Cardiac fibroblast (primary cell): ENCODE measurements around the gene FARS2.

ENCODE experiments used
- DNase-seq, 2 donors: peaks; one replicate each; pipeline versions ENCODE4 v3.0.0 to v3.0.0-alpha.2; 2010; ENCODE audit warnings: low read depth in 2 of 2
- H3K4me3 ChIP-seq, 2 donors: replicated peaks in 1 of 2; 1 replicate in 1 of 2; 2 replicates in 1 of 2; pipeline ENCODE4 v1.5.1; 2011; ENCODE audit warnings: low read depth in 2 of 2, low read length in 2 of 2, mild to moderate bottlenecking in 2 of 2, moderate library complexity in 1 of 2
- CTCF ChIP-seq: IDR thresholded peaks from one replicate; pipeline ENCODE4 v1.5.1; 2011; ENCODE audit warnings: low read depth, mild to moderate bottlenecking, low read length, inconsistent platforms

The FARS2 gene

GRCh38 chr6:5765141-5765760, 503.9 kb downstream of the FARS2 start:
- H3K4me3 ChIP-seq, result no peak overlapping the region
- no peak for TF ChIP-seq CTCF
- no peak for DNase-seq

- DNase-seq, result no peak
- TF ChIP-seq CTCF, result peak; percentile 34
- H3K4me3 ChIP-seq, result no peak overlapping the region
Measured at GRCh38 chr6:5766260-5766659, 504.9 kb downstream of the FARS2 start.

- no peak for TF ChIP-seq CTCF
- DNase-seq, result no peak
- H3K4me3 ChIP-seq, result no peak overlapping the region
Measured at GRCh38 chr6:5767471-5767870, 506.2 kb downstream of the FARS2 start.

GRCh38 chr6:5771211-5771610, 509.9 kb downstream of the FARS2 start:
- no peak for TF ChIP-seq CTCF
- H3K4me3 ChIP-seq, result no peak overlapping the region
- no peak for DNase-seq

GRCh38 chr6:5771759-5772390, 510.6 kb downstream of the FARS2 start:
- H3K4me3 ChIP-seq, result no peak overlapping the region
- DNase-seq, result no peak
- no peak for TF ChIP-seq CTCF

GRCh38 chr6:5772408-5773120, 511.3 kb downstream of the FARS2 start:
- H3K4me3 ChIP-seq, result no peak overlapping the region
- TF ChIP-seq CTCF, result no peak
- DNase-seq, result no peak
